KMS-11 (cell line): ENCODE data around the gene DYDC2.

Source experiments
- H2AFZ ChIP-seq: fragments of 200-600 bp; sonication (generic); 2 replicates; pipeline ENCODE4 v1.6.1; 2016; ENCODE audit warnings: antibody characterized with exemption, mixed run types, low read depth
- H3K27ac ChIP-seq: fragments of 200-600 bp; sonication (generic); 2 replicates; pipeline ENCODE4 v1.6.1; 2016; ENCODE audit warnings: mild to moderate bottlenecking, mixed run types
- H3K27me3 ChIP-seq: fragments of 200-600 bp; sonication (generic); 2 replicates; pipeline ENCODE4 v1.6.1; 2017; ENCODE audit warnings: mild to moderate bottlenecking, low read depth, mixed run types, moderate library complexity; ENCODE audit not compliant: insufficient read depth
- H3K36me3 ChIP-seq: fragments of 200-600 bp; sonication (generic); 2 replicates; pipeline ENCODE4 v1.6.1; 2017; ENCODE audit warnings: mild to moderate bottlenecking, mixed run types; ENCODE audit not compliant: insufficient read depth
- H3K4me1 ChIP-seq: fragments of 200-600 bp; sonication (generic); 2 replicates; pipeline ENCODE4 v1.6.1; 2016; ENCODE audit warnings: mild to moderate bottlenecking, low read depth, mixed run types; ENCODE audit not compliant: poor library complexity, severe bottlenecking
- H3K4me2 ChIP-seq: fragments of 200-600 bp; sonication (generic); 2 replicates; pipeline ENCODE4 v1.7.0; 2016; ENCODE audit warnings: mild to moderate bottlenecking, mixed run types
- H3K4me3 ChIP-seq: fragments of 200-600 bp; sonication (generic); IDR thresholded peaks from 2 replicates; pipeline ENCODE4 v1.6.1; 2017; ENCODE audit warnings: low read depth, low read length, mixed read lengths; ENCODE audit not compliant: insufficient read depth
- H3K79me2 ChIP-seq: fragments of 200-600 bp; sonication (generic); 2 replicates; pipeline ENCODE4 v1.6.1; 2016; ENCODE audit warnings: low read depth, mixed run types; ENCODE audit not compliant: insufficient read depth
- H3K9ac ChIP-seq: fragments of 200-600 bp; sonication (generic); 2 replicates; pipeline ENCODE4 v1.6.1; 2016; ENCODE audit warnings: mild to moderate bottlenecking, mixed run types
- H4K20me1 ChIP-seq: fragments of 200-600 bp; sonication (generic); 2 replicates; pipeline ENCODE4 v1.6.1; 2016; ENCODE audit warnings: mild to moderate bottlenecking, mixed run types; ENCODE audit not compliant: insufficient read depth
- TF ChIP-seq, protein P1 (sequence below): fragments of 200-600 bp; sonication (generic); conservative IDR thresholded peaks from 2 replicates; pipeline ENCODE4 v1.6.1; 2017; ENCODE audit warnings: low read depth, mild to moderate bottlenecking, antibody characterized with exemption, low read length, moderate library complexity, mixed read lengths

The DYDC2 gene

GRCh38 chr10:80380185-80380584 lies 23.6 kb downstream of the DYDC2 start:
- H2AFZ ChIP-seq, result no peak overlapping the region
- no peaks in the 10 kb centered on the region for H3K27me3 ChIP-seq
- no peaks in the 10 kb centered on the region for H3K36me3 ChIP-seq
- H3K4me2 ChIP-seq, result no peak overlapping the region
- H3K4me1 ChIP-seq, result no peaks in the 10 kb centered on the region
- no peaks in the 10 kb centered on the region for H4K20me1 ChIP-seq
- no peak overlapping the region for H3K4me3 ChIP-seq
- TF ChIP-seq, protein P1, sequence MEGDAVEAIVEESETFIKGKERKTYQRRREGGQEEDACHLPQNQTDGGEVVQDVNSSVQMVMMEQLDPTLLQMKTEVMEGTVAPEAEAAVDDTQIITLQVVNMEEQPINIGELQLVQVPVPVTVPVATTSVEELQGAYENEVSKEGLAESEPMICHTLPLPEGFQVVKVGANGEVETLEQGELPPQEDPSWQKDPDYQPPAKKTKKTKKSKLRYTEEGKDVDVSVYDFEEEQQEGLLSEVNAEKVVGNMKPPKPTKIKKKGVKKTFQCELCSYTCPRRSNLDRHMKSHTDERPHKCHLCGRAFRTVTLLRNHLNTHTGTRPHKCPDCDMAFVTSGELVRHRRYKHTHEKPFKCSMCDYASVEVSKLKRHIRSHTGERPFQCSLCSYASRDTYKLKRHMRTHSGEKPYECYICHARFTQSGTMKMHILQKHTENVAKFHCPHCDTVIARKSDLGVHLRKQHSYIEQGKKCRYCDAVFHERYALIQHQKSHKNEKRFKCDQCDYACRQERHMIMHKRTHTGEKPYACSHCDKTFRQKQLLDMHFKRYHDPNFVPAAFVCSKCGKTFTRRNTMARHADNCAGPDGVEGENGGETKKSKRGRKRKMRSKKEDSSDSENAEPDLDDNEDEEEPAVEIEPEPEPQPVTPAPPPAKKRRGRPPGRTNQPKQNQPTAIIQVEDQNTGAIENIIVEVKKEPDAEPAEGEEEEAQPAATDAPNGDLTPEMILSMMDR, result no peak
- H3K27ac ChIP-seq, result no peak overlapping the region
- no peak overlapping the region for H3K9ac ChIP-seq
- H3K79me2 ChIP-seq, result no peaks in the 10 kb centered on the region

DNA sequence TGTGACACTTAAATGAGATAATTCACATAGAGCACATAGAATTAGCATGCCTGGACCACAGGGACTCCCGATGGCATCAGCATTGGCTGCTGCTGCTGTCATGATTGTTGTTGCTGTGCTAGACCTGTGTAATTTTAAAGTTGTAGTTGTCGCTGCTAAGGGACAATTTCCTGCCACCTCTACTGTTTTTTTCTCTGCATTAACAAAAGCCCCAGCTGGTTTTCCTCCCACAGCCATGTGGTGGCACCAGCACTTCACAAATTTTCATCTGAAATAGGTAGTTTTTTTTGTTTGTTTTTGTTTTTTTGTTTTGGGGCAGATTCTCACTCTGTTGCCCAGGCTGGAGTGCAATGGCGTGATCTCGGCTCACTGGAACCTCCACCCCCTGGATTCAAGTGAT lies 26.4 kb downstream of the DYDC2 start:
- no peaks in the 10 kb centered on the region for H3K4me1 ChIP-seq
- no peaks in the 10 kb centered on the region for H4K20me1 ChIP-seq
- no peak overlapping the region for H3K9ac ChIP-seq
- H3K4me3 ChIP-seq, result no peak overlapping the region
- TF ChIP-seq, protein P1, result peak; percentile 47
- no peaks in the 10 kb centered on the region for H3K27me3 ChIP-seq
- no peak overlapping the region for H3K27ac ChIP-seq
- H3K4me2 ChIP-seq, result no peak overlapping the region
- H3K36me3 ChIP-seq, result no peaks in the 10 kb centered on the region
- peak overlapping the region; percentile 11; the same call in 1 of the 2 replicates for H2AFZ ChIP-seq
- H3K79me2 ChIP-seq, result no peaks in the 10 kb centered on the region

- no peak overlapping the region for H2AFZ ChIP-seq
- H3K4me1 ChIP-seq, result no peaks in the 10 kb centered on the region
- TF ChIP-seq, protein P1, result no peak
- no peak overlapping the region for H3K4me2 ChIP-seq
- no peaks in the 10 kb centered on the region for H3K27me3 ChIP-seq
- H3K9ac ChIP-seq, result no peak overlapping the region
- no peak overlapping the region for H3K4me3 ChIP-seq
- H3K36me3 ChIP-seq, result no peaks in the 10 kb centered on the region
- no peaks in the 10 kb centered on the region for H4K20me1 ChIP-seq
- H3K79me2 ChIP-seq, result no peaks in the 10 kb centered on the region
- H3K27ac ChIP-seq, result no peak overlapping the region
These were observed 34.2 kb downstream of the DYDC2 start for GRCh38 chr10:80390740-80391139.

- Histone ChIP-seq H4K20me1 (no peaks in the 10 kb centered on the region), H3K9ac (no peak overlapping the region), H3K79me2 (no peaks in the 10 kb centered on the region), H3K4me2 (no peak overlapping the region), H3K27ac (no peak overlapping the region), H3K4me1 (no peaks in the 10 kb centered on the region), H2AFZ (no peak overlapping the region), H3K36me3 (no peaks in the 10 kb centered on the region), H3K4me3 (no peak overlapping the region), H3K27me3 (no peaks in the 10 kb centered on the region)
- TF ChIP-seq, protein P1, result no peak
These were observed 35.7 kb downstream of the DYDC2 start for GRCh38 chr10:80392250-80392649.
